ENCODE measurements around the gene RIPK4.

The RIPK4 gene

DNA sequence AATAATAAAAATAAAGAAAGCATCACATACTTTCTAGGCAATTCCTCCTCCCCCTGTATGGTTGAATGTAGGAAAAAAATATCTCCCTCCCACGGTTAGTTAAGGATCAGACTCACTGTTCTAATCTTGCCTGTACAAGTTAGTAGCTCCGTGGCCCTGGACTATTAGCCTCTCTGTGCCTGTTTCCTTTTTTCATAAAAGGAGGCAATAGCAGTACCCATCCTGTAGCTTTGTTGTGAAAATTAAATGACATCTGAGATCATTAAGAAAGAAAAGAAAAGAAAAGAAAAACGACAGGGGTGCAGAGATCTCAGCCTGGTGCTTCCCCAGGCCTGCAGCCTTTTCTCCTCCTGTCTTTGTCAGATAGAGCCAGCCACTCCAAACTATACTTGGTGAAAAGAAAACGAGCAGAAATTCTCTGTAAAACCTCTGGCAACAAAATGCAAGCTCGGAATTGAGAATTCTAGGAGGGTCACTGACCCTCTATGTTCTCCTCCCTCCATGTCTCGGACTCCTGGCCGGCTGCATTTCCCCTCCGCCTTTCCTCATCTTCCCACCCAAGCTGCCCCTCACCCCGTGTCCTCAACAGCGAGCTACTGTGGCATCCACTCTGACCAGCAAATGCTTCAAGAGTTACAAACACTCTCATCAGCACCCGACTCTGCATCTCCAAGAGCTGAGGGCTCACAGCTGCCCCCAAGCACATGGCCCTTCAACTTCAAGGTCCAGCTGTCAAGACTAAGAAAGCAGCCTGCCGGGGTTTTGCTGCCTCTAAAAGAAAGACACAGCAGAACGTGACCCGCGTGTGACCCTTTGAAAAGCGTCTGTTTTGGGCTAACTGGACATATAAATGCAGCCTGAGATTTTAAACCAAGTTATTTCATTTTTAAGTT lies 13.6 kb downstream of the RIPK4 start:
- DNase-seq (ENCODE audit: low spot score), result no peak

DNA sequence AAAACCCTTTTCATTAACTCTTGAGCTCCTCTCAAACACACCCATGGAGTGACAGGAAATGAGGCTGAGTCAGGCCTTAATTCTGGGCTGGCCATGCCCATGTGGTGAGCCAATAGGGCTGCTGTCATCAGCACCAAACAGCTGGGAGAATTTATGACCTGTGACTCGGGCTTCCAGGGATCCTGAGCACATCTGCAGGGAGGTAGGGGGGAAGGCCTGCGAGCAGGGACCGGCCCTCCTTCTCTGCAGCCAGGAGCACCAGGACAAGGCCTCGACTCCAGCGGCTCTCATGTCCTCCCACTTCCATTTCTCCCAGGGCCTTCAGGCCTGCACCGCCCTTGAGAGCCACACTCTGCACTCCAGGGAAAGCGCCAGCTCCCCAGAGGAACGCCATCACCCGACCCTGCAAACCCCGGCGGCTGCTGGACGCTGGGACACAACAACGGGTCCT lies 14.6 kb downstream of the RIPK4 start:
- no peak for DNase-seq (ENCODE audit: low spot score)

DNA sequence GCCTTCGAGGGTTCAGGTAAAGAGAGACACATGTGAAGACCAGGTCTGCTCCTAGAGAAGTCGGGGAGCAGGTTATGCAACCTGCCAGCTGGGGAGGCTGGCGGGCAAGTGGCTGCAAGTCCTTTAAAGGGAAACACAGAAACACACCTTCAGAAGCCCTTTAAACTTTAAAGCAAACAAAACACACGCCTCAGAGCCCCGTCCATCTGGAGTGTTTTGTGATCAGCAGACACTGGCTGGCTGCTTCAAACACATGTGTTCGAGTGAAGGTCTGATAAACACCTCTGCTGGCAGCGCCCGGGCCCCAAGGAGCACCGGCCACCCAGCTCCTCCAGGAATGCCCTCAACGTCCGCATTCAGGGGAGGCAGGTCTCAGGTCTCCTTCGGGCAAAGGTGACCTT lies 15.2 kb downstream of the RIPK4 start:
- no peak for DNase-seq (ENCODE audit: low spot score)

DNA sequence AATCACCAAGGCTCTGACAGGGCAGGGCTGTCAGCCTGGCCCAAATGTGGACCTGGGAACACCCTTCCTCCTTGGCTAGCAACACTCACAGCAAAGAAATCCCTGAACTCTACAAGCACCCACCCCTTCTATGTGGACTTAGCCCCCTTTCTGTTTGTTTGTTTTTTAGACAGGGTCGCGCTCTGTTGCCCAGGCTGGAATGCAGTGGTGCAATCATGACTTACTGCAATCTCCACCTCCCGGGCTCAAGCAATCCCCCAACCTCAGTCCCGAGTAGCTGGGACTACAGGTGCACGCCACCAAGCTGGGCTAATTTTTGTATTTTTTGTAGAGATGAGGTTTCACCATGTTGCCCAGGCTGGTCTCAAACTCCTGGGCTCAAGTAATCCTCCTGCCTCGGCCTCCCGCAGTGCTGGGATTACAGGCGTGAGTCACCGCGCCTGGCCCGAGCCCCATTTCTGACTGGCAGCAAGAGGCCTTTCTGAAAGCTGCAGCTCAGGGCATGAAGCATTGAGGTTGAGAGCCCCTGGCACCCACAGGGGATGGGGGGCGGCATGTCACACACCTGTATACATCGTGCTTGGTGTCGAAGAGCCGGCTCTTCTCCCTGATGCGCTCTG lies 16.2 kb downstream of the RIPK4 start:
- DNase-seq (ENCODE audit: low spot score), result no peak

DNA sequence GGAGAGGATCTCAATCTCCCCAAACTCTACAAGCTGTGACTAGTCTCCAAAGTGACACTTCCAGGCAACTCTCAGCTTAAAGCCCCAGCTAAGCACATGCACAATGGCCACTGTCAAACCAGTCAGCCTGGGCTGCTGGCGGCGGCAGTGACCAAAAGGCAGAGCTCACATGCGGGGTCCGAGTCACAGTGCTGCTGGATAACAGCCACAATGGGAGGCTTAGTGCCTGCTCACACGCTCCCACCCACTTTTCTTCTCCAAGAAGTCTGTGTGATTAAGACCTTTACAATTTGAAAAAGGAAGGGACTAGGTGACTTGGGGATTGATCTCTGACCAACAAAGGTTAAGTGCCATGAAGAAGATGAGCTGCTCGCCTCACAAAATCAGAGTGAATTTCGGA lies 16.8 kb downstream of the RIPK4 start:
- no peak for DNase-seq (ENCODE audit: low spot score)

DNA sequence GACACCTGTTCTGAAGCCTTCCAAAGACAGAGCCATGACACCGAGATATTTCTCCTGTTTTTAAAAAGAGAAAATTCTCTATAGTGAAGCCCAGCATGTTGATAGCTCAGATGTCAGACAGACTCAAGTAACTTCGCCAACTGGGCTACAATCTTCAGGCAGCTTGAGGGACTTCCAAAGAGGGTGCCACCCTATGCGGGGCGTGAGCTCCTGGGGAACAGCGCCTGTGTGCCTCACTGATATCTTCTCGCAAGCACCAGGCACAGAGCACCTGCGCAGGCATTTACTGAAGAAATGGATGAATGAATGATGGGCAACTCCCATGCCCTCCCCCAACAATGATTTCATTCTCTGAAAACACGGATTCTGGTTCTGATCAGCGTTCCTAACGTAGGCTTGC lies 17.6 kb downstream of the RIPK4 start:
- DNase-seq (ENCODE audit: low spot score), result no peak

DNA sequence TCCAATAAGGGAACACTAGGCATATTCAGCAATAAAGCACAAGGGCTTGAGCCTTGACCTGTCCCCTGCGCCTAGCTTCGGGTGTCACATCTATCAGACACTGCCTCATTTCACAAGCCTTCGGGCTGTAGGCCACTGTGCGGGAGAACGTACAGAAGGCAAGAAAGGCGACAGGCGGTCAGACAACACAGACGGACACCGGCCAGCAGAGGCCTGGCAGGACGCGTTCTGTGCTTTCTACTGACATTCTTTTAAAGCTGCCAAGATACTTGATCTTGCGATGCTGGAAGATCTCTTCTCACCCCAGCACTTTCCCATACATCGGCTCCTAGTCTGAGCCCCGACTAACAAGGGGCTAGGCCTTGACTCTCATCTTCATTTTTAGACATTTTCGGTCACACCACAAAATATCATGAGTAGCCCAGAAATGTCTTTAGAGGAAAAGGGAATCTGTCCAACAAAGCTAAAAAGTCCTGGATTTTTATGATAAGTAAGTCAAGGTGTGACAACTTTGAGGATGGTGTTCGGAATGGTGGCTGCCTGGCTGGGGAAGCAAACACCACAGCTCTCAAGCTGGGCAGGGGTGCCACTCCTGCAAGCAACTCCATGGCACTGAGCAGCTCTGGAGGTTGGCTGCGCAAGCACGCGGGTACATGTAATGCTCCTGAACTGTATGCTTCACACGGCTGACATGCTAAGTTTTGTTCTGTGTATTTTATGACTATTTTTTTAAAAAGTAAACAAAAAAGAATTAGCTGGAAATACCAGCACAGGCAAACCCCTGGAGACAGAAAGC lies 18.7 kb downstream of the RIPK4 start:
- DNase-seq (ENCODE audit: low spot score), result no peak

DNA sequence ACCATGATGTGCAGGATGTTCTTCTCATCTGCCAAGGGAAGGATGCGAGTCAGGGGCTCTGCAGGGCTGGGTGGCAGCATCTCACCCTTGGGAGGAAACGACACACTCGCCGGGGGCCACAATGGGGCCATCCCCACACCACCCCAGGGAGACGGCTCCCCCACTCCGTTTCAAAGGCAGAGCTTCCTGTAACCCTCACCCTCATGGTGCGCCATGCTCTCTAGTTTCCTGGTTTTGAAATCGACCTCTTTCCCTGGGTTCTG lies 20.2 kb downstream of the RIPK4 start:
- no peak for DNase-seq (ENCODE audit: low spot score)

DNA sequence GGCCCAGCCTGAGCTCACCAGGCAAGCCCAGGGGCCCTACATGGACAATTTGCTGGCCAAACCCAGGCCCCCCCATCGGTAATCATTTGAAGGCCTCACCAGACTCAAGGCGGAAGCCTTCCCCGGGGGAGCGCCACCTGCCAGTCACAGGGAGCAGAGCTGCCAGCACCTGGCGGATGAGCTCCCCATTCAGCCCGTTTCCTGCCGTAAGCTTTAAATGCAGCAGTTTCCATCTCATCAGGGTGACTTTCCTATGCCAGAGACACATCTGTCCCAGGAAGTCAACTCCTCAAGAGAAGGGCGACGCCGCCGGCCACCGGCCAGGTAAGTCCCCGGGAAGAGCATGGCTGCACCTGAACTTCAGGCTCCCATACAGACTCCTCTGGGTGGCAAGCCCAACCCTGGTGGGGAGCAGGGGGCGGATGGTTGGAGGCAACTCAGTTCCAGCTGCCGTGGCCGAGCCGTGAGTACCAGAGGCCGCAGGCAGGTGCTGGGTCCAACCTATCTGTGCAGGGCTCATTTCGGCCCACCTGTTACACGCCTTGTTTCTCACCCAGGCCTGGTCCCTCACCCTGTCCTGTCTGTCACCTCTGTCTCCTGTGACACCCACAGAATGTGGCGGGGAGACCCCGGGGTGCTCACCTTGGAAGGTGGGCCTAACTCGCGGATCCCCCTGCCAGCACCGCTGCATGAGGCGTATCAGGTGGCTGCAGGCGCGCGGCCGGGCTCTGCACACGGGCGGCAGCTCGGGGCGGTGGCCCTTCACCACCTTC lies 20.7 kb downstream of the RIPK4 start:
- no peak for DNase-seq (ENCODE audit: low spot score)

DNA sequence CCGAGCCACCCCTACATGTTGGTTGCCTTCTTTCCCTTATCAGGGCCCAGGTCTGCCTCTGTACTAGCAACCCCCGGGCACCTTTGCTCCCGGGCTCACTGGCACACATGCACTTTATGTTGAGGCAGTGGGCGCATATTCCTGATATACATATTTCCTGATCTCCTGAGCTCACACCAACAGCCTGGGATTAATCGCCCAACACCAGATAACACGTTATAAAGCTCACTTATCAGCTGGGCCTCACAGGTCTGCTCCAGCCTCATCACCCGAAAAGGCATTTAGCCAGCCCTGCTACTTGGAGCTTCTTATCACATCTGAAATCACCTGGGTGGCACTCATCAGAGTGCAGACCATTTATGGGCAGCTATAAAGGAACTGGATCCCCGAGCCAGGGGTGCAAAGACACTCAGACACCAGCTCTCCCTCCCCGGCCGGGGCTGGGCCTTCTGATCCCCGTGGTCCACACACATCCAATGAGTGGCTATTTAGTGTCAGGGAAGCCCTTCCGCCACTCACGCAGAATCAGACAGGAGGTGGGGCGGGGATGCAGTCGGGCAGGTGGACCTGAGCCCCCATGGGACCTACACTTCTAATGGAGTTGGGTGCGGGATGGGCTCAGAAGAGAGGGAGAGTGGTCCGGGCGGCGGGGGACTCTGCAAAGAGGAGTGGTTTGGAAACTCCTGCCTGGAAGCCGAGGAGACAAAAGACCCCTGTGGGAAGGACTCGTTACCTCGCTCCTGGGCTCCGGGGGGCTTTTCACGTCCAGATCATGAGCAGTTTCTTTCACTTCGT lies 21.6 kb downstream of the RIPK4 start:
- DNase-seq (ENCODE audit: low spot score), result no peak

DNA sequence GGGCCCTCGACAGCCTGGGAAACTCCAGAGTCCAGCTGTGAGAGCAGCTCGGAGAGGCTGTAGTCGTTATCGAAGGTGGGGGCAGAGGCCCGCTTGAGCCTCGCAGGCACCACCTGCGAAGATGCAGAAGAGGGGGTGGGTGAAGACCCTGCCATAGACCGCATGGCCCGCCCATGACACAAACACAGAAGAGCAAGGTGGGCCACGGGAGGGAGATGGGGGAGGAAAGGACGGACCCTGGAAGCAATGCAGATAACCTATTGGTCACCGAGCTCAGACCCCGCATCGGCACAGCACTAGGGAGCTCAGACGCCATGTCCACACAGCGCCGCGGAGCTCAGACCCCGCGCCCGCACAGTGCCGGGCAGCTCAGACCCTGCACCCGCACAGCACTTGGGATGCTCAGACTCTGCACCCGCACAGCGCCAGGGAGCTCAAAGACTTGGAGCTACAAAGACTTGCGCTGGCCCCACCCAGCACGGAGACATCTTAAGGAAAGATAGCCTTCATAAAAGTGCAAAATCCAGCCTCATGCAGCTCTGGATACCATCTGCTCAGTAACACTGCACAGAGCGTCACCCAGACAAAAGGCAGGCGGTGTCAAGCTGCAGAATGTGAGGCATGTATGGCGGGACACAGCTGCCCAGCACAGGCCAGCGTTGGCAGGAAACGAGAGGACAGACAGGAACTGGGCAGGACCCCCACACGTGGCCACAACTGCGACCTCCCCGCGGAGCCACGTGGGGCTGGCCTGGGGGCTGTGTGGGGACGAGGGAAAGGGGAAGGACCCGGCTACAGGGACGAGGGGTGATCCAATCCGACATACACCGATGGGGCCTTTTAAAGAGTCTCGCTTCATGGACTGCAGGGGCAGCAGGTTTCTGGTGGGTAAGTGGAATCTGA lies 22.6 kb downstream of the RIPK4 start:
- no peak for DNase-seq (ENCODE audit: low spot score)

DNA sequence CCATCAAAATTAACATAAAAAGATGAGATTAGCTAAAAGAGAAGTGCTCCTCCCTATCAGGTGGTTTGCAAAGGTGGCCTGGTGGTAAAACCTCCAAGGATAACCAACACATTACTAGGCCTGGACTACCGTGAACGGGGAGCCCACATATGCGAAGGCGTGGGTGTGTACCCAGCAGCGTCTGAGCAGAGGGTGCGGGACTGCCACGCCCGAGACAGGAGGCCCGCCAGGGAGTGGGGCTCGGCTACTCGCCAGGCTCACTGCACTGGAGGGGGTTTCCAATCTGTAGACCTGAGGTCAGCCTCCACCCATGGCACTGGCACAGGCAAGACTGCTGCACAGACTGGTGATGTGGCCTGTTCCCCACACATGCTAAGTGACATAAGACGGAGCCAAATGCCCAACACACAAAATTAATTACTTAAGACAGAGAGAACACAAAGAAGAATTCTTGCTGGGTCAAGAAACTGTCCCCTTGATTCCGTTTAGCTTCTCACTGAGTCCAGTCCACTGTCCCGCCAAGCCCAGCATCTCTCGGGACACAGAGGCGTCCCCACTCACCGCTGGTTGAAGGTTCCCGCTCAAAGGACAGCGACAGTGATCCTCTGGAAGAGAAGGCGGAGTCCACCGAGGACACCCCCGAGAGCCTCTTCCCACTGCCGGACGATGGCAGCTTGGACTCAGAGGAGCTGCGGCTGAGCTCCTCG lies 23.4 kb downstream of the RIPK4 start:
- DNase-seq (ENCODE audit: low spot score), result no peak

DNA sequence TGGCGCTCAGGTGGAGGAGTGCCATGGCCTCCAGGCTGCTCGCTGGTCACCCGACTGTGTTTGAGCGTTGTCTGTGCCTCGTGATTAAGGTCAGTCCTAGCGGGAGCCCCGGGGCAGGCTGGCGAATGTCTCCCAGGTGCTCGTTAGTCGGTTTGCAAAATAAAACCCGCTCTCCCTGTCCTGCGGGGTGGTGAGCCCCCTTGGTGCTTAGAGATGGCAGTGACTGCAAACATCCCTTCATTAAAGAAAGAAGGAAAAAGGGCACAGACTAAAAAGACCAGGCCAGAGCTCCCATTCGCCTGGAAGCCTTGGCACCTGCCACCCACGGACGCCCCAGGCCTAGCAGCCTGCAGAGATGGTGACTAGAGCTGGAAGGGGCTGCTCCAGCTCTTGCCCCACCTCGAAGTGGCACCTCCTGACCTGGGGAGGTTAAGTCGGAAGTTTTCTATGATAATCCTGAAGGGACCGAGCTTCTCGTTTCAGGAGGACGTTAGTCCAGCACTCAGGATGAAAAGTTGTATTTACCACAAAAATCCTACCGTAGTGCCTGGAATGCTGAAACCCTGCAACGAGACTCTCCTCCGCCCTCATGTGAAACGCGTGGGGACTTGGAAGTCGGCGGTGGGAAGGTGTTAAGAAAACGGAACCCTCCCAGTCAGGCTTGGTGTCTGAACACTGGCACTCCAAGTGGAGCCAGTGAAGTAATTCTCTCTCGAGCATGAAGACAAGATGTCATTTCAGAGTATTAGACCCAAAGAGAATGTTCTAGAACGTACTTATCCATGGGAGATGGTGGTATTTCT lies 24.6 kb downstream of the RIPK4 start:
- DNase-seq (ENCODE audit: low spot score), result no peak

DNA sequence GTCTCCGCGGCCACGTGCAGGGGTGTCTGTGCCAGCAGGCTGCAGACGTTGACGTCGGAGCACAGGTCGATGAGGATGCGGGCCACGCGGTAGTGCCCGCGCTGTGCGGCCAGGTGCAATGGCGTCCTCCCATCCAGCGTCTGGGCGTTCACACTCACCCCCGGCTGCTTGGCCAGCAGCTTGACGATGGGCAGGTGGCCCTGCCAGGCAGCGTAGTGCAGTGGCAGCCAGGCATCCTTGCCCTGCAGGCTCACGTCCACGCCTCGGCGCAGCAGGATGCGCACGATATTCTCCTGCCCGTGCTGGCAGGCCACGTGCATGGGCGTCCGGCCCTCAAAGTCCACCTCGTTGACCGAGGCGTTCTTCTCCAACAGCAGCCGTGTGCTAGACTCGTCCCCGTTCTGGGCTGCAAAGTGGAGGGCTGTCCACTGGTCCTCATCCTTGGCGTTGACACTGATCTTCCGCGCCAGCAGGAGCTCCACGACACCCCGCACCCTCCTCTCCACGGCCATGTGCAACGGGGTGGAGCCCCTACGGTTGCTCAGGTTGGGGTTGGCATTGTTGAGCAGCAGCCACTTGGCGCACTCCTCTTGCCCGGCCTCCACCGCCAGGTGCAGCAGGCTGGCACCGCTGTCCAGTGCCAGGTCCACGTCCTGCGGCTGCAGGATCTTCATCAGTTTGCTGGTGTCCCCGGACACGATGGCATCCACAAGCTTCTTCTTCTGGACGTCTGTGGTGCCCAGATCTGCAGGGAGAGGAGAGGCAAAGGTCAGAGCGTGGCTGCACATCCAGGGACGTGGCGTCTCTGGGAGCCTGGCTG lies 25.4 kb downstream of the RIPK4 start:
- no peak for DNase-seq (ENCODE audit: low spot score)

DNA sequence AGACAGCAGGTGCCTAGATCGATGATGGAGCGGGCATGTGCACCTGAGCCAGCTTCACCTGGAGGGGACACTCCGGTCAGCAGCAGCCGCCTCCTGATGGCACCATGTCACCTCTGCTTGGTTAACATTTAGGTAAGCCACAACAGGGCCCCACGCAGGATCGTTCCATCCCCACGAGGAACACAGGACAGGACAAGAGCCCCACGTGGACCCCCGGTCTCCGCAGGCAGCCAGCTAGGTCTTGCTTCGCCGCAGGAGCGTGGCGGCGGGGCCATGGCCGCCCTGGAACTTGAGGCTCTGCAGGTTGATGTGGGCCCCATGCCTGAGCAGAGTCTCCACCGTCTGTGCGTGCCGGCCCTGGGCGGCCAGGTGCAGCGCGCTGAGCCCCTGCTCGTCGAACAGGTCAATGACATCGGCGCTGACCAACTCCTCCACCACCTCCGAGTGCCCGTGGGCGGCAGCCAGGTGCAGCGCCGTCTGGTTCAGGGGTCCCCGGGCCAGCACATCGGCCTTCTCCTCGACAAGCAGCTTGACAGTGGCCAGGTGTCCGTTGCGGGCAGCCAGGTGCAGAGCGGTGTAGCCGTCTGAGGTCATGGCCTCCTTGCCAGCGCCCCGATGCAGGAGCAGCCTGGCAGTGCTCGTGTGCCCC lies 26.1 kb downstream of the RIPK4 start:
- DNase-seq (ENCODE audit: low spot score), result no peak

DNA sequence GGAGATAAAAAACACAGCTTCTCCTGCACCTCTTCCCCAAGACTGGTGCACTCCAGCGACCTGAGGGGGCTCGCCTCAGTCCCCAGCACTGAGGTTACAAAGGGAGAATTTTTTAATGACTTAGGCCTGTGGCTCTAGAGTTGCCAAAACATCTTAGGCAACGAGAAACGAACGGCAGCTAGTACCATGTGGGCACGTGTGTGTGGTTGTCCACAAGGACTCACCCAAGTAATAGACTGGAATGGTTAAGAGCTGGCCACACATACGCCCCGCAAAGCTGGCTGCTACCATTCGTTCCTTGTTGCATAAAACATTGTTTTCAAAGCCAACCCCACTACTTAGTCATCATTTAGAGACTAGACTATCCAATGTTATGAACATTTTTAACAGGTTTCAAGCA lies 26.9 kb downstream of the RIPK4 start:
- DNase-seq (ENCODE audit: low spot score), result no peak

DNA sequence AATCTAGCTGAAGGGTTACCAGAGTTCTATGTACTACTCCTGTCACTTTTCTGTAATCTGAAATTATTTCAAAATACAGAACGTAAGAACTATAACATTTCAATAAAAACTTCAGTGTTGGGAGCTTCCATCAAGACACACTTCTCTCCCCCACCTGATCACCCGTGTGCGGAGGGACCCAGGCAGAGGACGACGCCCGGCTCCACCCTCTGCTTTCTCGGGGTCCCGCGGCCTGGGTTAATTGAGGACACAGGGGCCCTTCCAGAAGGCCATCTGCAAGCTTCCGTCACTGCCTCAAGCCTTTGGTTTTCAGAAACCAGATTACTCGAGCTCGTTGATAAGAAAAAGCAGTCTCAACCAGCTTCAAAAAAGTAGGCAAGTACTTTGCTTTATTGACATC lies 27.8 kb downstream of the RIPK4 start:
- DNase-seq (ENCODE audit: low spot score), result no peak
